HEK293T (cell line): ENCODE measurements around the gene SMIM9.
"Not testable (repeated sequence)": the region's sequence is repeated elsewhere in the genome, so short reads cannot be mapped to it uniquely, and the experiment has no call there.

ENCODE experiments used
- CTCF ChIA-PET: fragments of 350-600 bp; formaldehyde crosslinking; extraction: SDS; loops from one replicate; lab custom pipeline; 2021; ENCODE audit warnings: antibody characterized with exemption, inconsistent platforms; lab: Yijun Ruan, JAX
- POLR2A ChIA-PET: fragments of 350-600 bp; formaldehyde crosslinking; extraction: SDS; loops from one replicate; lab custom pipeline; 2020; ENCODE audit warnings: antibody characterized with exemption, inconsistent platforms; lab: Yijun Ruan, JAX
- DNase-seq: peaks from one replicate; pipeline ENCODE4 v3.0.0; 2012; ENCODE audit warnings: mixed read lengths; ENCODE audit errors: extremely low spot score
- ARNT ChIP-seq: fragments of 450-650 bp; IDR thresholded peaks from 2 replicates; pipeline ENCODE4 v1.6.1; 2017; ENCODE audit warnings: mild to moderate bottlenecking
- BHLHE40 ChIP-seq: fragments of 450-650 bp; IDR thresholded peaks from 2 replicates; pipeline ENCODE4 v1.6.1; 2016; ENCODE audit warnings: mild to moderate bottlenecking, moderate library complexity, borderline replicate concordance
- CTBP1 ChIP-seq: fragments of 450-650 bp; IDR thresholded peaks from 2 replicates; pipeline ENCODE4 v1.6.1; 2016; ENCODE audit warnings: borderline replicate concordance
- ELF4 ChIP-seq: fragments of 450-650 bp; IDR thresholded peaks from 2 replicates; pipeline ENCODE4 v1.6.1; 2017; ENCODE audit warnings: antibody characterized with exemption
- FOXK2 ChIP-seq: fragments of 450-650 bp; IDR thresholded peaks from 2 replicates; pipeline ENCODE4 v1.6.1; 2016; ENCODE audit warnings: mild to moderate bottlenecking
- FOXM1 ChIP-seq: fragments of 450-650 bp; IDR thresholded peaks from 2 replicates; pipeline ENCODE4 v1.6.1; 2017; ENCODE audit warnings: mild to moderate bottlenecking, borderline replicate concordance
- HDGF ChIP-seq: fragments of 450-650 bp; IDR thresholded peaks from 2 replicates; pipeline ENCODE4 v1.6.1; 2017; ENCODE audit warnings: antibody characterized with exemption, borderline replicate concordance
- L3MBTL2 ChIP-seq: fragments of 450-650 bp; conservative IDR thresholded peaks from 2 replicates; pipeline ENCODE4 v1.6.1; 2016; ENCODE audit warnings: mild to moderate bottlenecking
- LEF1 ChIP-seq: fragments of 450-650 bp; IDR thresholded peaks from 2 replicates; pipeline ENCODE4 v1.6.1; 2017; ENCODE audit warnings: mild to moderate bottlenecking, borderline replicate concordance
- NFRKB ChIP-seq: fragments of 450-650 bp; IDR thresholded peaks from 2 replicates; pipeline ENCODE4 v1.6.1; 2016; ENCODE audit warnings: mild to moderate bottlenecking, moderate library complexity
- PKNOX1 ChIP-seq: fragments of 450-650 bp; IDR thresholded peaks from 2 replicates; pipeline ENCODE4 v1.6.1; 2016
- SP1 ChIP-seq: fragments of 450-650 bp; IDR thresholded peaks from 2 replicates; pipeline ENCODE4 v1.6.1; 2017
- SUZ12 ChIP-seq: fragments of 450-650 bp; IDR thresholded peaks from 2 replicates; pipeline ENCODE4 v1.6.1; 2016; ENCODE audit warnings: mild to moderate bottlenecking
- TARDBP ChIP-seq: fragments of 450-650 bp; IDR thresholded peaks from 2 replicates; pipeline ENCODE4 v1.6.1; 2016
- ZNF384 ChIP-seq: fragments of 450-650 bp; IDR thresholded peaks from 2 replicates; pipeline ENCODE4 v1.6.1; 2016

SMIM9 gene

DNA sequence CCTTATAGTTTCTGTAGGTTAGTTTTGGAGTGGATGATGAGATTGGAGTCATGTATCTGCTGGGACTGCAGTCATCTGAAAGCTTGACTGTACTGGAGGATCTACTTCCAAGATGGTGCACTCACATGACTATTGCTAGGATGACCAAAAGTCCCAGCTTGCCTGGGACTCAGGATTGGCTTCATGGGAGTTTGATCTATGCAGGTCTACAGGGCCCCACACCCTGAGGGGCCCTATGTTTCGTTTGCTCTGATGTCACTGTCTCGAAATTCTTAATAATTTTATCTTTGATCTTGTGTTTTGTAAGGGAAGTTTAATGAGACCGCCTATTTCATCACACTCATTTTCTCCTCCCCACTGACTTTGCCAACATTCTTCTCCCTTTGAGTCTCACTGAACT, at the start of gene SMIM9:
Gene SMIM9 (minus strand): TSS at position 101 of the 400 bp plus-strand sequence. CDS start 3,806 bp downstream, outside the sequence.
- no peak for DNase-seq
- ChIA-PET CTCF (interaction anchor here (1.8 kb wide), 1 partner anchor 86 kb away, joined by 4 read pairs; no protein-coding TSS in a partner anchor), POLR2A (no interaction called here)
- TF ChIP-seq CTBP1 (no peak), HDGF (no peak), SP1 (no peak), ELF4 (no peak), ARNT (no peak), FOXM1 (no peak), LEF1 (no peak), TARDBP (no peak), ZNF384 (no peak), L3MBTL2 (no peak), PKNOX1 (no peak), BHLHE40 (no peak), FOXK2 (no peak), SUZ12 (no peak)

- CTCF ChIA-PET, POLR2A ChIA-PET, DNase-seq: not testable (repeated sequence)
These were observed 49.6 kb upstream of the SMIM9 start for GRCh38 chrX:154884069-154884468.

DNA sequence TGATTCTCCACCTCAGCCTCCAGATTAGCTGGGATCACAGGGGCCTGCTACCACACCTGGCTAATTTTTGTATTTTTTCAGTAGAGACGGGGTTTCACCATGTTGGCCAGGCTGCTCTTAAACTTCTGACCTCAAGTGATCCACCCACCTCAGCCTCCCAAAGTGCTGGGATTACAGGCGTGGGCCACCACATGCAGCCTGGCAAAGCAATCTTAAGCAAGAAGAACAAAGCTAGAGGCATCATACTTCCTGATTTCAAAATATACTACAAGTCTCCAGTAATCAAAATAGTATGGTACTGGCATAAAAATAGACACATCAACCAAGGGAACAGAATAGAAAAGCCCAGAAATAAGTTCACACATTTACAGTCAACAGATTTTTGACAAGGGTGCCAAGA, 38.9 kb upstream of the SMIM9 start:
- DNase-seq = no peak
- TF ChIP-seq NFRKB (no peak), FOXK2 (no peak)
- ChIA-PET CTCF (no interaction called here), POLR2A (no interaction called here)

GRCh38 chrX:154868522-154868921, 34.1 kb upstream of the SMIM9 start:
- CTCF ChIA-PET, POLR2A ChIA-PET, DNase-seq: not testable (repeated sequence)

DNA sequence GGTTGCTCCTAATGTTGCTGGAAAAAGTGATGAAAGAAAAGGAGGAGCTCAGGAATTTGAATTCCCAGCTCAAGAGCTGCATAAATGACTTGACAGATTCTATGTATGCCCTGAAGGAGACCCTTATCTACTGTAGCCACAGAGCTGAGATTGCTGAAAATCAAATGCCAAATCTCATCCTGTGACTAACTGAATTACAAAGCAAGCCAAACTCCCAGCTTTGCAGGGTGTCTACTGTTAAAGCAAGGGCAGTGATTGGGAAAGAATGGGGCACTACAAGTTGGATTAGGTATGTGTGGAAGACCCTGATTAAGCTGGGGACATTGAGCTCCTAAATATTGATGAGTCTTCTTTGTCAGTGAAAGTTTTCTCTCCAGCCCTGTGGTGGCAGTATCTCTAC, 20.8 kb upstream of the SMIM9 start:
- TF ChIP-seq FOXK2 (no peak), FOXM1 (no peak), SUZ12 (no peak), PKNOX1 (no peak), NFRKB (no peak)
- DNase-seq = no peak
- ChIA-PET POLR2A (no interaction called here), CTCF (no interaction called here)

- TF ChIP-seq BHLHE40 = no peak
- TF ChIP-seq TARDBP = no peak
- TF ChIP-seq FOXM1 = no peak
- no peak for TF ChIP-seq FOXK2
- no peak for TF ChIP-seq PKNOX1
- CTCF ChIA-PET = no interaction called here
These were observed 16.6 kb upstream of the SMIM9 start for GRCh38 chrX:154850957-154851611.

GRCh38 chrX:154840856-154841255, 6.4 kb upstream of the SMIM9 start:
- CTCF ChIA-PET = interaction anchor here (1.0 kb wide), 1 partner anchor 92 kb away, joined by 3 read pairs; no protein-coding TSS in a partner anchor
- POLR2A ChIA-PET = no interaction called here
- peak; percentile 49 for DNase-seq
- TF ChIP-seq SP1 (no peak), PKNOX1 (peak; percentile 86), SUZ12 (no peak), CTBP1 (no peak), ZNF384 (no peak), BHLHE40 (no peak), FOXK2 (no peak), ARNT (no peak)

More at GRCh38 chrX:154850957-154851611, 16.6 kb upstream of the SMIM9 start:
- POLR2A ChIA-PET = no interaction called here
- no peak for DNase-seq

DNA sequence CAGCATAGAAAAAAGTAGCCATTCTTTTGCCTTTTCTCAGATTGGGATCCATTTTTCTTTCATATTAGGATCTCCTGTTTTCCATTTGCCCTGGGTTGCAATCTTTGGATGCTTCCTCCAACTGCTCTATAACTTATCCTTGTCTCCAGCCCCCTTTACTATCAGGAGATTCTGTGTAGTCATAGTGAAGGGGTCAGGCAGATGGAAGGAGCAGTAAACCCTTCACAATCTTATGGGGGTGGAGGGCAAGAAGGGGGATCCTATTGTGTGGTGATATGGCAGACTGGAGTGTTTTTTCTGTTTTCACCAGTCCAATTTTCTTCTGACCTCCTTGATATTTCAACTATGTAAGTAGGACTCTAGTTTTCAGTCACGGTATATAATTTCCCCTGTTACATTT, 1.7 kb upstream of the SMIM9 start:
- CTCF ChIA-PET = no interaction called here

More for the DNA sequence above, 1.7 kb upstream of the SMIM9 start:
- POLR2A ChIA-PET = no interaction called here
- DNase-seq = no peak
- TF ChIP-seq FOXM1 (no peak), LEF1 (no peak), ARNT (no peak), FOXK2 (no peak), CTBP1 (no peak), ELF4 (no peak)
